HG03045 (cell line): ENCODE data around the gene ADCY5.

Experiments
- ATAC-seq: cut with Tn5 transposase; IDR thresholded peaks from one replicate; pipeline ENCODE4 v1.9.1; 2021; ENCODE audit warnings: mild to moderate bottlenecking, moderate library complexity; ENCODE audit not compliant: unreplicated experiment

Gene ADCY5

GRCh38 chr3:123346021-123346420 is 102.9 kb downstream of the ADCY5 start:
- ATAC-seq: no peak

GRCh38 chr3:123344907-123345594 is 103.8 kb downstream of the ADCY5 start:
- no peak for ATAC-seq

- no peak for ATAC-seq
Observed at GRCh38 chr3:123344175-123344906, 104.5 kb downstream of the ADCY5 start.

- no peak for ATAC-seq
Observed at GRCh38 chr3:123343296-123344174, 105.4 kb downstream of the ADCY5 start.

GRCh38 chr3:123342631-123343080 is 106.2 kb downstream of the ADCY5 start:
- ATAC-seq: no peak

- no peak for ATAC-seq
Observed at GRCh38 chr3:123341871-123342630, 106.8 kb downstream of the ADCY5 start.

GRCh38 chr3:123340336-123340735 is 108.6 kb downstream of the ADCY5 start:
- ATAC-seq: no peak

GRCh38 chr3:123339302-123339701 is 109.6 kb downstream of the ADCY5 start:
- ATAC-seq: no peak

- ATAC-seq: no peak
Observed at GRCh38 chr3:123338620-123339061, 110.2 kb downstream of the ADCY5 start.

- no peak for ATAC-seq
Observed at GRCh38 chr3:123337948-123338619, 110.8 kb downstream of the ADCY5 start.

- no peak for ATAC-seq
Observed at GRCh38 chr3:123337226-123337625, 111.7 kb downstream of the ADCY5 start.

- no peak for ATAC-seq
Observed at GRCh38 chr3:123336441-123336851, 112.4 kb downstream of the ADCY5 start.

GRCh38 chr3:123336001-123336400 is 112.9 kb downstream of the ADCY5 start:
- ATAC-seq: no peak

- no peak for ATAC-seq
Observed at GRCh38 chr3:123335007-123335670, 113.8 kb downstream of the ADCY5 start.

GRCh38 chr3:123334056-123334455 is 114.8 kb downstream of the ADCY5 start:
- no peak for ATAC-seq

- ATAC-seq: no peak
Observed at GRCh38 chr3:123333401-123333800, 115.5 kb downstream of the ADCY5 start.

GRCh38 chr3:123332124-123332641 is 116.7 kb downstream of the ADCY5 start:
- ATAC-seq: no peak

- ATAC-seq: no peak
Observed at GRCh38 chr3:123331651-123332050, 117.2 kb downstream of the ADCY5 start.

GRCh38 chr3:123331006-123331405 is 117.9 kb downstream of the ADCY5 start:
- no peak for ATAC-seq
